Erythroblast (primary cell): ENCODE data around the gene GTF3C1.

Experiments
- GATA1 ChIP-seq: IDR thresholded peaks from 2 replicates; pipeline ENCODE4 v1.6.1; 2011; ENCODE audit warnings: low read depth, mild to moderate bottlenecking, control low read depth, low read length, moderate library complexity
- POLR2A ChIP-seq: IDR thresholded peaks from 2 replicates; pipeline ENCODE4 v1.6.1; 2011; ENCODE audit warnings: mild to moderate bottlenecking, low read length

GRCh38 chr16:27485126-27485525 lies 64.6 kb downstream of the GTF3C1 start:
- no peak for TF ChIP-seq POLR2A
- no peak for TF ChIP-seq GATA1
